ENCODE measurements around the gene COL11A1. TPM values are rescaled to one million over a fixed set of nuclear protein-coding genes. Genes with fewer than 3 reads are reported as not detected.

Gene COL11A1
- total RNA-seq = 5.9 and 17.8 TPM in 2 replicates

DNA sequence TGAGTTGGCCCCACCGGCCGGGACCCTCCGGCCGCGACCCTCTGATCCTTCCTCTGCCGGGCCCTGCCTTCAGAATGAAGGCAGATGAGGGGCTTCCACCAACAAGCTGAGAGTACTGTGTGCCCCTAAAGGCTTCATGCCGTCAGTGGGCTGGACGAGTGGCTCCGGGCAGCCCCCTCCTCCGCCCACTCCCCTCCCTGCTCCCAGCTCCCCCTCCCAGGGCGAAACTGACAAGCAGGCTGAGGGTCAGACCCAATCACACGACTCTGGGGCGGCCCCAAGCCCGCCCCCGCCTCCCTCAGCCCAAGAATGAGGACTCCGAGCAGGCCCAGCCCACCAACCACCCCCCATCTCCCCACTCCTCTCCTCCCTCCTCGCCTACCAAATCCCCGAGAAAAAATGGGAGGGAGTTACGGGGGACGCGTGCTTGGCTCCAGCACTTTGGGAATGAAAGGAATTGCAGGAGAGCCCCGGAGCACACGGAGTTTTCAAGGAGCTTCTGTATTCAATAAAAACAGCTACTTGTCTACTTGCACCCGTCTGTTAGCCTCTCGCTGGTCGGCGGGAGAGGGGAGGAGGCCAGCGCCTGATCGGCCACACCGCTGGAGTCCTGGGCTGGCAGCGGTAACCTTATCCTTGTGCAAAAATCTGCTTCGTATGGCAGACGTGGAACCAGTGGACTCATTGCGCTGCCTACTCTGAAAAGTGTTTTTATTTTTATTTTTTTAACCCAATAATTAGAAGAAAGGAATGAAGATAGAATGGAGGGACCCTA lies at the start of gene COL11A1:
Gene COL11A1 (minus strand): TSS at position 147 of the 775 bp plus-strand sequence. CDS start 344 bp downstream, outside the sequence.

All from regular cardiac myocyte (primary cell).